HG03280 (cell line): ENCODE data around the gene PCF11.
"Not testable (repeated sequence)": the region's sequence is repeated elsewhere in the genome, so short reads cannot be mapped to it uniquely, and the experiment has no call there.

Source experiments
- ATAC-seq: cut with Tn5 transposase; IDR thresholded peaks from one replicate; pipeline ENCODE4 v1.9.1; 2021; ENCODE audit warnings: mild to moderate bottlenecking, moderate library complexity; ENCODE audit not compliant: unreplicated experiment

Gene PCF11

GRCh38 chr11:83192606-83193245, 35.8 kb downstream of the PCF11 start:
- no peak for ATAC-seq

- ATAC-seq, result peak; percentile 89
These were observed 36.7 kb downstream of the PCF11 start, which contains the start of gene ANKRD42 for GRCh38 chr11:83193315-83194280. TSS of gene ANKRD42 (plus strand) at chr11:83193712. CDS start at chr11:83194671, 959 bp downstream.

GRCh38 chr11:83194281-83195142, 37.6 kb downstream of the PCF11 start:
- peak; percentile 46 for ATAC-seq

GRCh38 chr11:83195143-83195466, 38.2 kb downstream of the PCF11 start:
- no peak for ATAC-seq

- no peak for ATAC-seq
These were observed 38.7 kb downstream of the PCF11 start for GRCh38 chr11:83195649-83196048.

- no peak for ATAC-seq
These were observed 43.1 kb downstream of the PCF11 start for GRCh38 chr11:83200035-83200434.

GRCh38 chr11:83205608-83206185, 48.8 kb downstream of the PCF11 start:
- no peak for ATAC-seq

GRCh38 chr11:83206221-83206620, 49.3 kb downstream of the PCF11 start:
- no peak for ATAC-seq

GRCh38 chr11:83206771-83207382, 49.9 kb downstream of the PCF11 start:
- ATAC-seq, result not testable (repeated sequence)

GRCh38 chr11:83219095-83219494, 62.2 kb downstream of the PCF11 start:
- ATAC-seq, result no peak

- ATAC-seq, result no peak
These were observed 63.3 kb downstream of the PCF11 start for GRCh38 chr11:83220260-83220659.

- no peak for ATAC-seq
These were observed 64.8 kb downstream of the PCF11 start for GRCh38 chr11:83221694-83222093.

- no peak for ATAC-seq
These were observed 65.6 kb downstream of the PCF11 start for GRCh38 chr11:83222499-83222898.

- ATAC-seq, result no peak
These were observed 66.5 kb downstream of the PCF11 start for GRCh38 chr11:83223457-83223856.

GRCh38 chr11:83235825-83236224, 78.9 kb downstream of the PCF11 start:
- no peak for ATAC-seq
